Stimulated activated naive CD8-positive, alpha-beta T cell treated with anti-CD3 and anti-CD28 coated beads, Interleukin-15, Interleukin-2, amounts not matched to agents 100 U/mL and 50 U/mL, for 24 hours (primary cell): ENCODE results near the gene POLR2H.

Experiments
- ATAC-seq: fragments of 150-1000 bp; cut with Tn5 transposase; one replicate; pipeline ENCODE4 v1.10.0; 2021
- DNase-seq: peaks from one replicate; pipeline ENCODE4 v3.0.0; 2021

POLR2H gene

GRCh38 chr3:184388164-184388935 is 26.8 kb downstream of the POLR2H start:
- no peak for DNase-seq
- no peak for ATAC-seq

- DNase-seq: no peak
Measured at GRCh38 chr3:184388936-184389230, 27.4 kb downstream of the POLR2H start.

GRCh38 chr3:184389384-184389783 is 27.9 kb downstream of the POLR2H start:
- DNase-seq (no peak), ATAC-seq (no peak)

More at GRCh38 chr3:184388936-184389230, 27.4 kb downstream of the POLR2H start:
- ATAC-seq: no peak

- no peak for ATAC-seq
- no peak for DNase-seq
Measured at GRCh38 chr3:184389935-184390528, 28.5 kb downstream of the POLR2H start.

GRCh38 chr3:184391266-184391665 is 29.8 kb downstream of the POLR2H start:
- no peak for ATAC-seq
- DNase-seq: no peak

DNA sequence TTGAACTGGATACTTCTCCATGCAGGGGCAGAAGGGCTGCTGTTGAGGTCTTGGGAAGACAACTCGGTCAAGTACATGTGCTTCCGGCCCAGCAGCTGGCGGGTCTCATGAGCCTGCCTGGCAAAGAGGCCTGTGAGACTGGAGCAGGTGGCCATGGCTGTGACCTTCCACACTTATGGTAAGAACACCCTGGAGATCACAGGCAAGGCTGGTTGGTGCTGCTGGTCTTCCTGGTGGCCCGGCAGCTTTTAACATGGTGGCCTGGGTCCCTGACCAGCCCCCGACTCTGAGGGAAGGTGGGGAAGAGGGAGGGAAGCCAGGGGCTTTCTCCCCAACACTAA is 33.8 kb downstream of the POLR2H start:
- no peak for DNase-seq
- ATAC-seq: no peak

- DNase-seq (no peak), ATAC-seq (no peak)
Measured at GRCh38 chr3:184399410-184399809, 37.9 kb downstream of the POLR2H start.

- ATAC-seq (no peak), DNase-seq (no peak)
Measured at GRCh38 chr3:184405075-184406030, 43.8 kb downstream of the POLR2H start.

DNA sequence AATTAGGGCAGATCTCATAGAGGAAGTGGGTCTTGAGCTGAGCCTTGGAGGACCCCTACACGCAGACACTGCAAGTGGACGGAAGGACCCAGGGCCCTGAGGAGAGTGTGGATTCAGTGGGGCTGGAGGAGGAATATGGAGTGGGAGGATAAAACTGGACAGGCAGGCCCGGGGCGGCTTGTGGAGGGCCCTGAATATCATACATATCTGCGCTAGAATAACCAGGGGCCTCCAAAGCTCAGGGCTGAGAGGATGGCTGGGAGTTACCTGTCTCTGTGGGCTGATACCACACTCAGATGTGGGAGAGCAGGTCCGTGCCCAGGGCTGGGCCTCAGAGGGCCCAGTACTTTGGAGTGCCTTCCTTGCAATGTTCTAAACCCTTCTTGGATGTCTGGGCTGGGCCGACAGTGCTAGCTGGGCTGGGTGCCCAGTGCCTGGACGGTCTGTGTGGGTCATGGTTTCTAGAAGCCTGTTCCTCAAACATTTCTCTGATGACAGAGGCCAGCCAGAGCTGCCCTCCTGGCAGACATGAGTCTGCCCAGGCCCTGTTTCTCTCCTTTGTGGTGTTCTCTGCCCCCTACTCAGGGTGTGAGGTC is 47.9 kb downstream of the POLR2H start:
- DNase-seq (no peak), ATAC-seq (no peak)

DNA sequence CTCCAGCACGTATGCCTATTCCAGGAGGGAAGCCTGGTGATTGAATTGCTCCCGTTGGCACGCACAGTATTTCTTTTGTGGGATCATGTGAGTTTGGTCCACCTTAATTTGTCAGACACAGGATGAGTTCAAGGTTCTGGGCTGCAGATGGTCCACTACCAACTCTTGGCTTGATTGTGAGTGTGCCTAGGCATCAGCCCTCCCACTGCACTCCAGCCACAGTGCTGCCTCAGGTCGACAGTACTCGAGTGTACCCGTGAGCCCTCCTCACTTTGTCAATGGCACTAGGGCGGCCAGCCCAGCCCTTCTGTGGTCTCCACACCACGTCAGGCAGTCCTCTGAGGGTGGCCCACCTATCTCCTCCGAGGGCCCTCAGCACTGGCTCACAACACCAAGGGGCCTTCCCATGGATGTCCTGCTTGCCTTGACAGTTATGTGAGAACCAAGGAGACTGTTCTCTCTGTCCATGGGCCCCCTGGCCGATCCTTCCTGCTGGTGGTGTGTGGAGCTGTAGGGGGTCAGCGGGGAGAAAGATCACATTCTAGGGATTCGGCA is 48.5 kb downstream of the POLR2H start:
- no peak for ATAC-seq
- no peak for DNase-seq

DNA sequence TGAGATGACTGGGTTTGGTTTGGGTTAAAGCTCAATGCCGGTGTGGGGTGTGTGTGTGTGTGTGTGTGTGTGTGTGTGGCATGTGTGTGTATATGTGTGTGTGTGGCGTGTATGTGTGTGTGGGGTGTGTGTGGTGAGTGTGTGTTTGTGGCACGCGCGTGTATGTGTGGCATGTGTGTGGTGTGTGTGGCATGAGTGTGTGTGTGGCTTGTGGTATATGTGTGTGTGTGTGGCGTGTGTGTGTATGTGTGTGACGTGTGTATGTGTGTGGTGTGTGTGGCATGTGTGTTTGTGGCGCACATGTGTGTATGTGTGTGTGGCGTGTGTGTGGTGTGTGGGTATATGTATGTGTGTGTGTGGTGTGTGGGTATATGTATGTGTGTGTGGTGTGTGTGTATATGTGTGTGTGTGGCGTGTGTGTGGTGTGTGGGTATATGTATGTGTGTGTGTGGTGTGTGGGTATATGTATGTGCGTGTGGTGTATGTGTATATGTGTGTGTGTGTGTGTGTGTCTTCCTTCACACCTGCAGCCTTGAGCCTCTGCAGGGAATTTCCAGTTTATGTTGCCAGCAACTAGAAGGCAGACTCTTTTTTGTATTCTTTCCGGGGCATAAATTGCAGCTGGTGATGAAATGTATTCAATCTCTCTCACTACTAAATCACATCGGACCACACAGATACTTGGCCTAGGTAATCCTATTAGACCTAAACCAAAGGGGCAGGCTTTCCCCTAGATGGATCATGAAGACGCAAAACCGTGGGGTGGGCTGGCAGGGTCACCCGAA is 53.1 kb downstream of the POLR2H start:
- ATAC-seq (no peak), DNase-seq (no peak)

DNA sequence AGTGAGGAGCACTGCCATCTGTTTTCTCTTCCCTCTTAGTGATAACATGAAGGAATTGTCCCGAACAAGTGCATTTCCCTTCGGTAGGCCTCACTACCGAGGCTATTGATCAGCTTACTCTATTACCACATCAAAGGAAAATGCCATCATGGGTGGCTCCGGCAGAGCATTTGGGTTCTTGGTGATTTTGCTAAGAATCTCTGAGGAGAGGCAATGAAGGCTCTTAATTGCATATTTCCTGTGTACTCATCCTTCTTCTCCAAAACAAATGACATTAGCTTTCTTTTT is 53.6 kb downstream of the POLR2H start:
- DNase-seq (no peak), ATAC-seq (no peak)

GRCh38 chr3:184417619-184418327 is 56.3 kb downstream of the POLR2H start:
- ATAC-seq (peak; percentile 95), DNase-seq (peak; percentile 77)
